HG03045 (cell line): ENCODE results near the gene XCL1.
"Not testable (repeated sequence)": the region's sequence is repeated elsewhere in the genome, so short reads cannot be mapped to it uniquely, and the experiment has no call there.

ENCODE experiments used
- ATAC-seq: cut with Tn5 transposase; IDR thresholded peaks from one replicate; pipeline ENCODE4 v1.9.1; 2021; ENCODE audit warnings: mild to moderate bottlenecking, moderate library complexity; ENCODE audit not compliant: unreplicated experiment

Gene XCL1

DNA sequence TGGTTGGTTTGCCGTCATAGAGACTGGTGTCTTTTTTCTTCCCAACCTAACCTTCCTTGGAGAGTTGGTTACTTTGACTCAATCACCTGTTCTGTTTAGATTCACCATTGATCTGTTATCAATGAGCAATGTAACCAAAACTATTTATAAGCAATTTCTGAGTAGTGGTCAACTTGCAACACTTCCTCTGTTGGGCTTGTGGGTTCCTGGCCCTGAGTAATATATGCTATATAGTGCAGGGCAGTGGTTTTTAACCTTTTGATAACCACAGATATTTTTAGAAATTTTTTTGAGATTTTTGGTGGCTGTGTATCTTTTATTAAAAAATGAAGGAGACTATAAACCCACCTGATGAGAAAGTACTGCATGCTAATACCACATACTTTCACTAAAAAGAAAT, 9.4 kb upstream of the XCL1 start:
- ATAC-seq: no peak

DNA sequence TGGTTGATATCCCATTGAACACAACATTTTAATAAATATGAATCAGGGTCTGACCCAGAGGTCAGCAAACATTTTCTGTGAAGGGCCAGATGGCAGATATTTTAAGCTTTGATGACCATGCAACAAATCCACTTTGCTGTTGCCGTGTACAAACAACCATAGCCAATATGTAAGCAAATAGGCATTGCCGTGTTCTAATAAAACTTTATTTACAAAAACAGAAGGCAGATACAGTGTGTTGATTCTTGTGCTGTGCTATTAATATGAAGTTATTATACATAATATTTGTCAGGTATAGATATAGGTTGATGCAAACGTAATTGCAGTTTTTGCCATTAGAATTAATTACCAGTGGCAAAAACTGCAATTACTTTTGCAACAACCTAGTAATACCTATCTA, 8.8 kb upstream of the XCL1 start:
- no peak for ATAC-seq

DNA sequence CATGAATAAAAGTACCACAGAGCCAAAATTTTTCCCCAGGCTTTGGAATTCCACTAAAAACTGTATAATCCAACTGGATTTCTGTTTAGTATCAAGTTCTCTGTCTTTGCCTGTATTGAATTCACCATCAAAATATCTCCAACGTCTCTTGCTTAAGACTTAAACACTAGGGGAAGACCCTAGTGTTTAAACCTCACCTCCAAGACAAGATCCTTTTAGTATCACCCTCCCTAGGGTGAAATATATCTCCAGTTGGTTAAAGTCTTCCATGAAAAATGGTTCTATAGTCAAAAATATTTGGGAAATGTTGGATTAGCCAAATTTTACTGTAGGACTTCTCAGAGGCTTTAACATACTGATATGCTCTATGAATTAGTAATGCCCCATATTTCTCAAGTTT, 8.1 kb upstream of the XCL1 start:
- no peak for ATAC-seq

DNA sequence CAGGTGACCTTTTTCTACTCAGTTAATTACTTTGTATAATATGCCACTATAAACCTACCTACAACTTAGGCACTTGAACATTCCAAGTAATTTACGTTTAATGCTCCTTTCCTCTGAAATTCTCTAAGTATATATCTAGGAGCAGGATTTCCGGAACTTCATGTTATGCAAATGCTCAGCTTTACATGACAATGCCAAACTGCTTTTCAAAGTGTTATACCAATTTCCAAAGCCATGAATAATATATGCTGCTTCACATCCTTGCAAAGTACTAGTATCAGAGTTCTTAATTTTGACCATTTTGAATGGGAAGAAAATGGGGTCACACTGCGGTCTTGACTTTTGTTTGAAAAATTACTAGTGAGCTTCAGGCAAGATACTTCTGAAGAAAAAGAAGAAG, 5.8 kb upstream of the XCL1 start:
- no peak for ATAC-seq

DNA sequence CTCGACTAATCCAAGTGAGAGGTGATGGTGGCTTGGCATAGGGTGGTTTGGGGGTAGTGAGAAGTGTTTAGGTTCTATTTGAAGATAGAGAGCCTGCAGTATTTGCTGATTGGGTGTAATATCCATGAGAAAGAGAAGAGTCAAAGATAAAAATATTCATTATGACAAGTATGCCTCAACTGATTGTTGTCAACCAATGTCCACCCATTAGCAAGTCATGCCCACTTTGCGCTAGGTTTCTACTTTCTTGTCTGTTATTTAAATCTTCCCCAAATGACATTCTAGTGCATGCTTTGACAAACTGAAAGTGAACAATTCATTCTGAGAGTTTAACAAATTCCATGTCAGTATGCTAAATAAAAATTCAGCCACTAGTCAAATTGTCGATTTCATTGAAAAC, 3.8 kb upstream of the XCL1 start:
- no peak for ATAC-seq

DNA sequence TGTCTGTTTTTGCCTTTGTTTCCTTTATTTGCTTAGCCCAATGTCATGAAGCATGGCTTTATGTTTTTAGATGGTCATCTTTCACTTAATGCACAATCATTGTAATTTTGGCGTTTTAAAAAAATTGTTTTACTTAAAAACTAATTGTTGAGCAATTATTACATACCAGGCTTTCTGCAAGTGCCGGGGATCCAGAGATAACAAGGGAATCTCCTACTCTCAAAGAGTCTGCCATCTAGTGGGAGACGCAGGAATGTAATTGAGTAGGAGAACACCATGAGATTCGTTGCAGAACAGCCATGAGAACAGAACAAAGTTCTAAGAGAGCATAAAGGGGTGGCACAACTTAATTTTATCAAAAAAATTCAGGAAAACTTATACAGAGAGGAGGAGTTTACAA, 2.2 kb upstream of the XCL1 start:
- ATAC-seq: not testable (repeated sequence)

DNA sequence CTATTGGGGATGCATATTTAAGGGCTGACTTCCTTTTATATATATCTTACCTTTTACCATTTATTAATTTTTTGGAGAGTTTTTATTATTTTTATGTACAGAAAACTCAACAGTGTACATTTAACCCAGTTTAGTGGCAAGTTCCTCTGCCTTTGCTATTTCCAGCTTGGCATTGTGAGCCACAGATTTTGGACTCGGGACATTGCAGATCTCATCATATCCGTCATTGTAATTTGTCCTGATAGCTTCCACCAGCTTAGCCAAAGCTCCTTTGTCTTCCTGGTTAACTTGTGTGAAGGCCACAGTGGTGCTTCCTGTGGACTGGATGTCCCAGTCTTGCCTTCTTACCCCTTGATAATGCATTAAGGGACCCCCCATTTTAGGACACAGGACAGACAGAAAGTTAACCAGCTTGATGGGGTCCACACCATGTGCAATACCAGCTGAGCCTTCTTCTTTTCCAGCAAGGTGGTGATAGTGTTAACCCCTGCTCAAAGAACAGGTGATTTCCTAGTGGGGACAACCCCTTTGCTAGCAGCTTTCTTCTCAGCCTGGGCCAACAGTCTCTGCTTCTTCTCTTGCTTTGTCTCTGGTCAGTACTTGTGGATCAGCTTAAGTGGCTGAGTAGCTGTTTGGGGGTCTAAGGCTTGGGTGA, 2.3 kb downstream of the XCL1 start:
- not testable (repeated sequence) for ATAC-seq

DNA sequence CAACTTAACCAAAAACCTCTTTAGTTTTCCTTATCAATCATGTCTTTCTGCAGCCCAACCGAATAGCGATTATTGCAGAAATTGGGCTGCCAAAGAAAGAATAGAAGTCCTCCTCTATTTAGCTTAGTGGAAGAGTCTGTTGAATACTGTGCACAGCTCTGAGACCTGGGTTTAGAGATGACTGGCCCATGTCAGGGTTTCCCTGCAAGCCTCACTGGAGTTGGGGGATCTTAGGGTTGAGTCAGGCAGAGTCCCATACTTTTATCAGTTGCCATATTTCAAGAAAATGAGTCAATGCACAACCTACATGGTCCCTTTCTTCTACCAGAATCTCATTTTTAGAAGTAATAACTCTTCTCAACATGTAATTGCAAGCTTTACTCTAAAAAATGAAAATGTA, 3.9 kb downstream of the XCL1 start:
- ATAC-seq: not testable (repeated sequence)

DNA sequence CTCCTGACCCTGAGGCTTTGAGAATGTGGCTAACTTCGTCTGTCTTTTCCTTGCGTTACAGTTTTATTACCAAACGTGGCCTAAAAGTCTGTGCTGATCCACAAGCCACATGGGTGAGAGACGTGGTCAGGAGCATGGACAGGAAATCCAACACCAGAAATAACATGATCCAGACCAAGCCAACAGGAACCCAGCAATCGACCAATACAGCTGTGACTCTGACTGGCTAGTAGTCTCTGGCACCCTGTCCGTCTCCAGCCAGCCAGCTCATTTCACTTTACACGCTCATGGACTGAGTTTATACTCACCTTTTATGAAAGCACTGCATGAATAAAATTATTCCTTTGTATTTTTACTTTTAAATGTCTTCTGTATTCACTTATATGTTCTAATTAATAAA, 4.6 kb downstream of the XCL1 start:
- ATAC-seq: not testable (repeated sequence)

DNA sequence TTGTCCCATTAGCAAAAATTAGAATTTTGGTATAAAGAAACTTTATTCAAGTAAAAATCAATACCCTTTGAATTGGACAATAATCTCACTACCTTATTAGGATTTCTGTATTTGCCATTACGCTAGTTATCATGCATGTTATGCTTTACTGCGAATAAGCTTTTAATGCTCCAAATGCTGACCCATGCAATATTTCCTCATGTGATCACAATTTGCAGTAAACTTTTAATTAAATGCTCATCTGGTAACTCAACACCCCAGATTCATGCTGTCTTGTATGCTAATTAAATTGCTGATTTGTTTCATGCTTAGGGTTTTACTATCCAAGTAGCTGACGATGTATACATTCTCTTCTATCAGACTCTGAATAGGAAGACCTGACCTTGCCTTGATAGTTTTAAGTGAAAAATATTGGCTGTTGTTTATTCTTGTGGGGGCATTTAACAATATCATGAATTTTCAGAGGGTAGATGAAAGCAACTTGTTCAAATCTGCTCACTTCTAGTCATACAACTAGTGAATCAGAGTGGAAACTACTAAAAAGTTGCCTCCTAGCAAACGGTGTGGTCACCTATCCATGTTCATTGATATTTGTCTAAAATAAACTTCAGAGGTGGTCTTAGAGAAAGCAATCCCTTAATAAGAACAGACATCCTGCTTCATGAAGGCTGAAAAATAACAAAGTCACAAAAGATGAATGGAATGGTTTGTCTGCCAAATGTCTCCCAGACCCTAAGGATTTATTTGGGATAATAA, 5.6 kb downstream of the XCL1 start:
- ATAC-seq: no peak

DNA sequence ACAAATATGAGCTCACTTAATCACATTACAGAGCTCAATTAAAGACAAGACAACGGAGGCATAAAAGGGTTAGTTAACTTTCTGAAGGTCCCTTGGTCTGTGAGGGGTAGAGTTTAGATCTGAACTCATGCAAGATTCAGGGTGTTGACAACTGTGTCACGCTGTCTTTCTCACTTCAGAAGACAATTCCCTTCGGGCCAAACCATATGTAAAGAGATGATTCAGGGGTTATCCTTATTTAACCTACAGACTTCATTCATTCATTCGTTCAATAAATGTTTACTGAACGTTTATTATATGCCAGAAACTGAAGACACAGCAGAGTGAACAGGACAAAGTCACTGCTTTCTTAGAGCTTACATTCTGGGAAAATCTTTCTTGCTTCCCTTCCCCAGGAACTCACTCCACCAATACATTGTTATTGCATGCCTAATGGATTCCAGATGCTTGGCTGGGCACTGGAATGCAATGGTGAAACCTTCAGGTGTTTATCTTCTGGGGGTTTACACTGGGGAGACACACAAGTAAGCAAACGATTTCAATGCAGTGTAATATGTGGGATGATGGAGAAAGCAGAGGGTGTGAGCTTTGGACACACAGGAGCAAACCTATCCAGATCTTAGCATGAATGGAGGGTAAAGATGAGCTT, 6.4 kb downstream of the XCL1 start:
- no peak for ATAC-seq

DNA sequence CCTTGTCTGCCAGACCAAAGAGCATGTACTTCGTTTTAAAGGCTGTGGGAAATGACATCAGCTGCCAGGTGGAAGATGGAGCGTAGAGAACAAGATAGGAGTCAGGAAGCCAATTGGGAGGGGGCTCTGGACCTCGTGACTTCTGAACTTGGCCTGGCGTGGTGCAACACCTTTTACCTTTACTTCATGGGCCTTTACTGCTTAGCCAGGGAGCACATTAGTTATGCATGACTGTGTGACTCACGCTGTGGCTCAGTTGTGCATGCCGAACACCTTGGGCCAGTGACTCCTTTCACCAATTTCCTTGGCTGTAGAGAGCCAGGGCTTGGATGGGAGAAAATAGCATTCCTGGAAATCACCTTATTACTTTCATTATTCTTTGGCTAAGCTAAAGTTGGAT, 7.2 kb downstream of the XCL1 start:
- ATAC-seq: no peak

DNA sequence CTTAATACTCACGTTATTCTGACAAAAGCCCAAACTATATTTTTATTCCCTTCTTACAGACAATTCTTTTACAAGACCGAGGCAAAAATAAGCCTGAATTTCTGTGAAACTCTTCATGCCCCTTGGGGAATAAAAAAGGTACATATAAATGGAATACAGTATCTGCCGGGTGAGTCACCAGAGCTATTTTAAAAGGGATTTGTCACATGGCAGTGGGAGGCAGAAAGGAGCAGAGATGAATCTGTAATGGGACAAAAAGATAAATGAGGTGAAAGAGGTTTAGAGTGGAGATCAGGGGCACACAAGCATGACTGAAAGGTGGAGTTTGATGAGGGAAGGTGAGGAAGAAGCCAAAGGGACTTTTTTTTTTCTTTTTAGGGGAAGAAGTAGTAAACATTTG, 8.8 kb downstream of the XCL1 start:
- no peak for ATAC-seq

DNA sequence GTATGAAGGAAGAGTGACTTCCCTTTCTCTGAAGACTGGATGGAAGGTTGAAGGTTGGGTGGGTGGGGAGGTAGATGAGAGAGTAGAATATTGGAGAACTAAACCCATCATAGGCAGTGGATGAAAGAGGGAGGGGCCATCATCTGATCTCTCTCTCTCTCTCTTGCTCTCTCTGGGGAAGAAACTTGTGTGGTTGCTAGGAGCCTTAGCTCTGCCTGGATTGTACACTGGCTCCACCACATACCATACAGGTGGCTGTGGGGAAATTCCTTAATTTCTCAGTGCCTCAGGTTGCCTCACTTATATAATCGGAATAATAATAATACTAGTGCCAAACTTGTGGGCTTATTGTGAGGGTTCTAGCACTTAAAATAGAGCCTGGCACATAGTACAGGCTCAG, 9.5 kb downstream of the XCL1 start:
- no peak for ATAC-seq

DNA sequence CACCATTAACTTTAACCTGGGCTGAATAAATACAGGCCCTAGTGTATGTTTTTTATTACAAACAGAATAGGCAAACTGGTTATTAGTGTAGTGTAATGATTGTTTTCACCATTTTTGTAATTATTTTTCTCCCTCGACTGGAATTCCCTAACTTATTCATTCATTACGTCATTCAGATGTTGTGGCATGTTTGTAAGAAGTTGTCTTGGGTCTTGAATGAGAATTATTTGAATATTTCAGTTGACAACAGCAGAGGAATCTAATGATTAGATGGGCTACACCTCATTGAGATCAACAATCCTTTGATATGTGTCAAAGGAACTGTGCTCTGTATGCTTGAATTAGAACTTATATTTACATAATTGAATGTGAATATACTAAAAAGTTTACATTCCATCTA, 12.8 kb downstream of the XCL1 start:
- no peak for ATAC-seq

DNA sequence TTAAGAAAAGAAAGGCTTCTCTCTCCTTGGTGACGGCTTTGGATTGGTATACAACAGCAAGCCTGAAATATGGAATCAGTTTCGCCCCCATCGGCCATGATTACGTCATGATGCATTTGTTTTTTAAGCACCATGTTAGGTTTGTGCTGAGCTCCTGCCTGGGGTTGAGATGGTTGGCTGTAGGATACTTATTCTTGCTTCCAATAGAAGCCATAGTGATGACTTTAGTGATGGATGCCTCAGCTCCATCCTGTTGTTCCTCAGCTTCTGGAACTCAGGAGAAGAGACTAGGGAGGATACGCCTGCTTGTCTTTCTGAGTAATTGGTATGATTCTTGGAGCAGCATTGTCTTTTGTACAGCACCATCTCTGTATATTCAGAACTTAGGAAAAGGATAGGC, 14.7 kb downstream of the XCL1 start:
- ATAC-seq: no peak

DNA sequence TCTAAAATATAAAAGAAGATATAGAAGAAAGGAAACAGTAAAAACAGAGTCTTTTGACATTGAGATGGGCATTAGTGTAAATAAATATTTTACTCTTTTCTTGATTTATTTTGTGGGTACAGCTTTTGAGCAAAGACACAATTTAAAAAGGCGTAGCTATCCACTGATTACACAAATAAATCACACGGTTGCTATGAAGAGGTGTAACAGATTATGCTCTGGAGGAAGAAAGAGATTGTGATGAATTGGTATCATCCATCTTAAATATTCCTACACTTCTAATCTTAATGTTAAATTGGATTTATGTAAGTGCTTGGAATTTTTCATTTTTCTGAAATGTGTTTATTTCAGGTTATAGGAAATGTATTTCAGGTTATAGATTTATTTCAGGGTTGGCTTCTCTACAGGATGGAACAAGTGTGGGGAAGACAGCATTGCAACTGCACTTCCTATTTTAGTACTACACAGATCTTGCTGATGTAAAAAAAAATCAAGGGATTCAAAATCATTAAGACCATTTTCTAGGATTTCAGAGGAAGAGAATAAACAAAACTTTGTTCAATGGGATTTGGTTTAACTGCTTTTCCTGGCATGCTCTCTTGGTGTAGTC, 15.3 kb downstream of the XCL1 start:
- no peak for ATAC-seq

DNA sequence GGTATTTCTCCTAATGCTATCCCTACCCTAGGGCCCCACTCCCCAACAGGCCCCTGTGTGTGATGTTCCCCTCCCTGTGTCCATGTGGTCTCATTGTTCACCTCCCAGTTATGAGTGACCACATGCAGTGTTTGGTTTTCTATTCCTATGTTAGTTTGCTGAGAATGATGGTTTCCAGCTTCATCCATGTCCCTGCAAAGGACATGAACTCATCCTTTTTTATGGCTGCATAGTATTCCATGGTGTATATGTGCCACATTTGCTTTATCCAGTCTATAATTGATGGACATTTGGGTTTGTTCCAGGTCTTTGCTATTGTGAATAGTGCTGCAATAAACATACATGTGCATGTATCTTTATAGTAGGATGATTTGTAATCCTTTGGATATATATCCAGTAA, 19.0 kb downstream of the XCL1 start:
- ATAC-seq: not testable (repeated sequence)

DNA sequence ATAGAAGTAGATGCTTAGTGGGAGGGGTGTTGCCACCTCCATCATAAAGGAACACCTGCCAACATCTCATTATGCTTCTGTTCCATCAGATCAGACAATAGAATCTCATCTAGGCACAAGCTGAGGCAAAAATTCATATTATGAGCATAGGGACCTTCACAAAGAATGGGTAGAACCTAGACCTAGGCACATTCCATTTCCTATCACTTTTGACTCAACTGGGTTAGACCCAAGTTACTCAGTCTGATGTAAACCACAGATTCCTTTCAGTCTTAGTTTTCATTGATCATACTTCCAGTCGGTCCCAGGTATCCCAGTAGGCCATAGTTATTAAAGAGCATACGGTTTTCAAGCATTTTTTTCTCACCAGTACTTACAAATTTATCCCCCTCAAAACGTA, 21.7 kb downstream of the XCL1 start:
- ATAC-seq: no peak

DNA sequence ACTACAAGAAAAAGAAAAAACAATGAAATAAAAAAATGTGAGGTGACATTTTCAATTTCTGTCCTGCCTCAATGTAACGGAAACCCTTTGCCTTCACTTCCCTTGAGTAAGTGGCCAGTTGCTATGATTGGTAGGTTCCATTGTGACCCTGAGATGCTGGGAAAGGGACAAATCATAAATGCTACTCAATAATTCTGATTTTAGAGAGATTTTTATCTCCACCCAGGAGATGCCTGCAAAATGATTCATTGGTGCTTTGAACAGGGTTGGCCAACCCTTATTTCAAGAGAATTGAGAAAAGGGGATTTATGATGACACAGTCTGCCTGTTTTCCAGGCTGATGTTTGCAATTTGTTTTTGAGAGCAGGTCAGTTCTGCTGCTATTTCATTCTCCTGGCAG, 22.5 kb downstream of the XCL1 start:
- no peak for ATAC-seq

DNA sequence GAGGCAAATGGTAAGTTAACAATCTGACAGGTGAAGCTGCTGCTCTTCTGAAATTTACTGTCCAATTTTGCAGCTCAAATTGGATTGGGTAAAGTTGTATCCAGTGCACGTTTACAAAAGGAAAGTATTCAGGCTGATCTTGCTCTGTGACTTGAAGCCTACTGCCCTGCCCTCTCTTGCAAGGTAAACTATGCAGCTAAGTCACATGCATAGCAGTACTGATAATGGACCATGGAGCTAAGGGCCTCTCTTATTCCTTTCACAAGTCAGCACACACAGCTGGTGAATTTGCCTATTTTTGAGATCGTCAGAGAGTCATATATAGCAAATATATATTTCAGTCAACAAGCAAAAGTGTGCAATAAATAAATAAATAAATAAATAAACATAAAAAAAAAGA, 23.2 kb downstream of the XCL1 start:
- no peak for ATAC-seq

DNA sequence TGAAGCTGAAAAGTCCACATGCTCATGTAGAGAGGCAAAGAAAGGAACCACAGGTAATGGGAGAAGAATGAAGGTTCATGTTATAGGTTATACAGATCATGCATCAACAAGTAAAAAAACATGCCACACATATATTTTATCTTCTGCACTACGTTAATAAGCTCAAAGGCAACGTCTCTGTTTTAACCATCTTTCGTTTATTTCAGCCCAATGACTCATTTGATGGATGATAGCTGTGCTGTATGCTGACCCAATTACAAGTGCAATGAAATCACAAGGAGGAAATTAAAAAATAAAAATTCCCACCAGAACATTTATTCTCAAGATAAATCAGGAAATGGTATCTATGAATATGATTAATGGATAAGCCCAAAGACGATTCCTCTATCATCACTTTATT, 24.6 kb downstream of the XCL1 start:
- no peak for ATAC-seq
